Inflammatory macrophage treated with lipopolysaccharide for 4 hours (primary cell): ENCODE results near the gene SNRNP40.
"Not testable (repeated sequence)": the region's sequence is repeated elsewhere in the genome, so short reads cannot be mapped to it uniquely, and the experiment has no call there.

Experiments used
- DNase-seq: peaks from one replicate; pipeline ENCODE4 v3.0.0-alpha.2; 2020

SNRNP40 gene

GRCh38 chr1:31273619-31274018 lies 23.0 kb downstream of the SNRNP40 start:
- DNase-seq: no peak

- DNase-seq: no peak
Measured at GRCh38 chr1:31272369-31272768, 24.2 kb downstream of the SNRNP40 start.

GRCh38 chr1:31266547-31266946 lies 30.0 kb downstream of the SNRNP40 start:
- DNase-seq: no peak

GRCh38 chr1:31264790-31265386 lies 31.7 kb downstream of the SNRNP40 start:
- no peak for DNase-seq

GRCh38 chr1:31263408-31263807 lies 33.2 kb downstream of the SNRNP40 start:
- DNase-seq: no peak

GRCh38 chr1:31262393-31262792 lies 34.2 kb downstream of the SNRNP40 start:
- DNase-seq: not testable (repeated sequence)

- no peak for DNase-seq
Measured at GRCh38 chr1:31261916-31262315, 34.7 kb downstream of the SNRNP40 start.

- DNase-seq: no peak
Measured at GRCh38 chr1:31259746-31260145, 36.8 kb downstream of the SNRNP40 start.

GRCh38 chr1:31258581-31258980 lies 38.0 kb downstream of the SNRNP40 start:
- no peak for DNase-seq

- no peak for DNase-seq
Measured at GRCh38 chr1:31257213-31257612, 39.4 kb downstream of the SNRNP40 start.

- no peak for DNase-seq
Measured at GRCh38 chr1:31249854-31250253, 46.7 kb downstream of the SNRNP40 start.

GRCh38 chr1:31248276-31248675 lies 48.3 kb downstream of the SNRNP40 start:
- no peak for DNase-seq

GRCh38 chr1:31244326-31244725 lies 52.3 kb downstream of the SNRNP40 start:
- no peak for DNase-seq

GRCh38 chr1:31243501-31244286 lies 52.9 kb downstream of the SNRNP40 start:
- DNase-seq: no peak

- DNase-seq: peak; percentile 15
Measured at GRCh38 chr1:31241321-31241720, 55.3 kb downstream of the SNRNP40 start.

GRCh38 chr1:31239653-31240241 lies 56.8 kb downstream of the SNRNP40 start, which contains the start of gene NKAIN1:
Gene NKAIN1 (minus strand): TSS chr1:31239887. CDS start chr1:31239547, 340 bp downstream.
- no peak for DNase-seq

- no peak for DNase-seq
Measured at GRCh38 chr1:31238986-31239613, 57.5 kb downstream of the SNRNP40 start.

GRCh38 chr1:31238612-31238985 lies 58.0 kb downstream of the SNRNP40 start:
- no peak for DNase-seq

GRCh38 chr1:31234870-31235269 lies 61.7 kb downstream of the SNRNP40 start:
- no peak for DNase-seq

GRCh38 chr1:31234123-31234708 lies 62.4 kb downstream of the SNRNP40 start:
- no peak for DNase-seq

- no peak for DNase-seq
Measured at GRCh38 chr1:31232689-31233088, 63.9 kb downstream of the SNRNP40 start.

GRCh38 chr1:31231802-31232201 lies 64.8 kb downstream of the SNRNP40 start:
- DNase-seq: no peak

GRCh38 chr1:31230378-31230777 lies 66.2 kb downstream of the SNRNP40 start:
- DNase-seq: no peak
